Prostate gland (tissue), 2 donors: ENCODE measurements around the gene COLGALT1. TPM values are rescaled to one million over a fixed set of nuclear protein-coding genes. Genes with fewer than 3 reads are reported as not detected.
"Not testable (repeated sequence)": the region's sequence is repeated elsewhere in the genome, so short reads cannot be mapped to it uniquely, and the experiment has no call there.

Experiments
- DNase-seq: peaks from one replicate; pipeline ENCODE4 v3.0.0-alpha.2; 2019; ENCODE audit warnings: low spot score
- H3K27ac ChIP-seq, 2 donors: fragments of 200-600 bp; sonication (generic); 2 replicates each; pipeline ENCODE4 v1.5.1; 2017 to 2019
- H3K27me3 ChIP-seq: fragments of 200-600 bp; sonication (generic); replicated peaks from 2 replicates; pipeline ENCODE4 v1.5.1; 2019; ENCODE audit not compliant: insufficient read depth
- H3K36me3 ChIP-seq, 2 donors: fragments of 200-600 bp; sonication (generic); 1 replicate in 1 of 2; 2 replicates in 1 of 2; pipeline versions ENCODE4 v1.5.1 to v1.8.1; 2017 to 2019
- H3K4me1 ChIP-seq: fragments of 200-600 bp; sonication (generic); replicated peaks from 2 replicates; pipeline ENCODE4 v1.5.1; 2019
- H3K4me3 ChIP-seq, 2 donors: fragments of 200-600 bp; sonication (generic); 2 replicates each; pipeline ENCODE4 v1.5.1; 2017 to 2019
- H3K9me3 ChIP-seq: fragments of 200-600 bp; sonication (generic); 2 replicates; pipeline ENCODE4 v1.5.1; 2017
- POLR2A ChIP-seq: fragments of 450-650 bp; IDR thresholded peaks from one replicate; pipeline ENCODE4 v1.6.1; 2016; ENCODE audit warnings: antibody characterized with exemption, mild to moderate bottlenecking
- POLR2AphosphoS5 ChIP-seq: sonication (generic); formaldehyde crosslinking; IDR thresholded peaks from one replicate; pipeline ENCODE4 v1.6.1; 2017; ENCODE audit warnings: antibody characterized with exemption
- WGBS: methylation state at CpG from one replicate; pipeline ENCODE4 v1.1.5; 2018; 5-methylcytosine and 5-hydroxymethylcytosine counted together
- intact Hi-C: fragments of 100-400 bp; cut with DNase I; formaldehyde crosslinking; loops from one replicate; pipeline ENCODE4 v1.14.2; 2022
- total RNA-seq, 2 donors: library from RNA; depleted of rRNA; stranded (reverse); fragments of >200 nt; gene quantifications; one replicate each; pipeline ENCODE4 v1.1.0, GENCODE V29; 2016
- TF ChIP-seq, protein P1 (sequence below), 4 experiments: fragments of 200-600 bp in 2 of 4; fragments of 450-650 bp in 2 of 4; sonication (generic) in 2 of 4; IDR thresholded peaks; 1 replicate in 3 of 4; 2 replicates in 1 of 4; pipeline ENCODE4 v1.5.1; 2016 to 2019; ENCODE audit warnings: antibody characterized with exemption in 4 of 4, mild to moderate bottlenecking in 2 of 4, moderate library complexity in 2 of 4

Gene COLGALT1
- total RNA-seq, 2 donors from 2014 or later, result 29.3 to 85.1 TPM

DNA sequence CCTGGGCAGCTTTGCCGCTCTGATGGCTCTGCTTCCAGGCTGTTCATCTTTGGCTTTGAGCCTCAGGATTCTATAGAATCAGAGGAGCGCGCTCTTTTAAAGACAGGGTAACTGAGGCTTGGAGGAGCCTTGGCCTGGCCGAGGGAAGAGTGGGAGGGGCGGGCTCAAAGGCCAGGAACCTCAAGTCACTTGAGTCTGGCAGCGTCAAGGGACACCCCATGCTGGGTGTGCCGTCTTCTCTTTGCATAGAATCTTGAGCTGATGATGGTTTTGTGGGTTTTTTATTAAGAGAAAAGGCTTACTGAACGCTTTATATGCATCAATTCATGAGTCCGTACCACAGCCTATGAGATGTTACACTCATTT, 42.9 kb upstream of the COLGALT1 start:
- Histone ChIP-seq H3K4me1 (peaks cover 3% of the 10 kb centered on the region), H3K27me3 (no peaks in the 10 kb centered on the region), H3K27ac (peak overlapping the region; percentile 98 to 99), H3K4me3 (peak overlapping the region; percentile 93 to 94), H3K9me3 (no peaks in the 10 kb centered on the region), H3K36me3 (peaks cover 5 to 6% of the 10 kb centered on the region in 2 donors)
- DNase-seq, result no peak
- WGBS, result 47% methylated on average over 9 of the region's 9 CpGs
- intact Hi-C loops, result loop anchor here (5.0 kb wide), 1 partner anchor 40 kb away; the partner anchor contains the start of gene SLC27A1
- TF ChIP-seq POLR2A, result no peak

GRCh38 chr19:17515408-17516149, 39.9 kb upstream of the COLGALT1 start:
- Histone ChIP-seq H3K27me3 (no peaks in the 10 kb centered on the region), H3K36me3 (peaks cover 5 to 6% of the 10 kb centered on the region in 2 donors), H3K9me3 (no peaks in the 10 kb centered on the region), H3K4me1 (peaks cover 3% of the 10 kb centered on the region), H3K4me3 (no peak overlapping the region), H3K27ac (no peak overlapping the region)
- no peak for TF ChIP-seq POLR2AphosphoS5
- TF ChIP-seq, protein P1, sequence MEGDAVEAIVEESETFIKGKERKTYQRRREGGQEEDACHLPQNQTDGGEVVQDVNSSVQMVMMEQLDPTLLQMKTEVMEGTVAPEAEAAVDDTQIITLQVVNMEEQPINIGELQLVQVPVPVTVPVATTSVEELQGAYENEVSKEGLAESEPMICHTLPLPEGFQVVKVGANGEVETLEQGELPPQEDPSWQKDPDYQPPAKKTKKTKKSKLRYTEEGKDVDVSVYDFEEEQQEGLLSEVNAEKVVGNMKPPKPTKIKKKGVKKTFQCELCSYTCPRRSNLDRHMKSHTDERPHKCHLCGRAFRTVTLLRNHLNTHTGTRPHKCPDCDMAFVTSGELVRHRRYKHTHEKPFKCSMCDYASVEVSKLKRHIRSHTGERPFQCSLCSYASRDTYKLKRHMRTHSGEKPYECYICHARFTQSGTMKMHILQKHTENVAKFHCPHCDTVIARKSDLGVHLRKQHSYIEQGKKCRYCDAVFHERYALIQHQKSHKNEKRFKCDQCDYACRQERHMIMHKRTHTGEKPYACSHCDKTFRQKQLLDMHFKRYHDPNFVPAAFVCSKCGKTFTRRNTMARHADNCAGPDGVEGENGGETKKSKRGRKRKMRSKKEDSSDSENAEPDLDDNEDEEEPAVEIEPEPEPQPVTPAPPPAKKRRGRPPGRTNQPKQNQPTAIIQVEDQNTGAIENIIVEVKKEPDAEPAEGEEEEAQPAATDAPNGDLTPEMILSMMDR (IDR thresholded peaks at IDR 0.05), result no peak
- TF ChIP-seq POLR2A, result no peak
- no peak for DNase-seq
- WGBS, result 86% methylated on average over 15 of the region's 15 CpGs
- intact Hi-C loops, result no loop called here

DNA sequence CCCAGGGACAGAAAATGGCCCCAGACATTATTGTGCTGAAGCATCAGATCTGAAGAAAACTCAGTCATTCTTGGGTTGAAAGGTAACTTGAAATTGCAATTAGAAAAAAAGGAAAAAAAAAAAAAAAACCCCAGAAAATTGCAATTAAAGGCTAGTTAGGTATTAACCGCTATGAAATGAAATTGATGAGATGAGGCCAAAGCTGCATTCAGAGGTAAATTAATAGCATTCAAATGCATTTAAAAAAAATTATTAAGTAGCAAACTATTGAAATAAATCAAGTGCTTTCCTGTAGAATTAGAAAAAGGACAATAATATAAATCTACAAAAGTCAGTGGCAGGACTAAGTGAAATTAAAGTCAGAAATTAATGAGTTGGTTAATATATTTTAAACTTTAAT, 37.6 kb upstream of the COLGALT1 start:
- Histone ChIP-seq H3K4me3 (no peak overlapping the region), H3K27ac (no peak overlapping the region), H3K4me1 (no peaks in the 10 kb centered on the region), H3K36me3 (peaks cover 5 to 6% of the 10 kb centered on the region in 2 donors), H3K27me3 (no peaks in the 10 kb centered on the region), H3K9me3 (no peaks in the 10 kb centered on the region)
- intact Hi-C loops, result no loop called here
- WGBS, result 100% methylated on average over 1 of the region's 1 CpG
- DNase-seq, result no peak
- no peak for TF ChIP-seq POLR2AphosphoS5
- TF ChIP-seq, protein P1 (IDR thresholded peaks at IDR 0.05), result no peak
- TF ChIP-seq POLR2A, result no peak

- H3K9me3 ChIP-seq, H3K27ac ChIP-seq, H3K27me3 ChIP-seq, DNase-seq, H3K4me1 ChIP-seq, intact Hi-C loops, H3K4me3 ChIP-seq, H3K36me3 ChIP-seq: not testable (repeated sequence)
- 90% methylated on average over 8 of the region's 8 CpGs for WGBS
These were observed 36.8 kb upstream of the COLGALT1 start for GRCh38 chr19:17518654-17519053.

GRCh38 chr19:17519967-17520366, 35.5 kb upstream of the COLGALT1 start:
- peaks cover 5 to 6% of the 10 kb centered on the region in 2 donors for H3K36me3 ChIP-seq
- no peak for DNase-seq
- intact Hi-C loops, result no loop called here
- H3K4me3 ChIP-seq, result no peak overlapping the region
- no peaks in the 10 kb centered on the region for H3K9me3 ChIP-seq
- no peaks in the 10 kb centered on the region for H3K27me3 ChIP-seq
- no peak overlapping the region for H3K27ac ChIP-seq
- TF ChIP-seq POLR2AphosphoS5, result no peak
- TF ChIP-seq, protein P1 (IDR thresholded peaks at IDR 0.05), result no peak
- TF ChIP-seq POLR2A, result no peak
- no peaks in the 10 kb centered on the region for H3K4me1 ChIP-seq
- 91% methylated on average over 9 of the region's 9 CpGs for WGBS

GRCh38 chr19:17520865-17521264, 34.6 kb upstream of the COLGALT1 start:
- Histone ChIP-seq H3K4me3 (no peak overlapping the region), H3K27me3 (no peaks in the 10 kb centered on the region), H3K4me1 (no peaks in the 10 kb centered on the region), H3K36me3 (peaks cover 5 to 6% of the 10 kb centered on the region in 2 donors), H3K27ac (no peak overlapping the region), H3K9me3 (no peaks in the 10 kb centered on the region)
- intact Hi-C loops, result no loop called here
- 95% methylated on average over 25 of the region's 25 CpGs for WGBS
- no peak for TF ChIP-seq POLR2AphosphoS5
- TF ChIP-seq, protein P1 (IDR thresholded peaks at IDR 0.05), result no peak
- no peak for TF ChIP-seq POLR2A
- no peak for DNase-seq
